Lung (tissue), 12 donors: Measurements from ENCODE around the gene C5orf52. TPM values are rescaled to one million over a fixed set of nuclear protein-coding genes. Genes with fewer than 3 reads are reported as not detected.
"Not testable (repeated sequence)": the region's sequence is repeated elsewhere in the genome, so short reads cannot be mapped to it uniquely, and the experiment has no call there.

Source experiments
- ATAC-seq: fragments of 200-7000 bp; cut with Tn5 transposase; one replicate; pipeline ENCODE4 v1.9.1; 2020; ENCODE audit warnings: moderate number of reproducible peaks; ENCODE audit not compliant: insufficient read depth, low FRiP score
- DNase-seq, 3 donors: peaks; one replicate each; pipeline ENCODE4 v3.0.0-alpha.2; 2013 to 2017
- H3K27ac ChIP-seq, 2 donors: one replicate each; pipeline ENCODE4 v1.5.1; 2013; ENCODE audit warnings: mild to moderate bottlenecking in 2 of 2, moderate library complexity in 2 of 2, control low read depth in 1 of 2, inconsistent platforms in 1 of 2, low read depth in 1 of 2, low read length in 1 of 2
- H3K27me3 ChIP-seq, 3 donors: one replicate each; pipeline ENCODE4 v1.5.1; 2013; ENCODE audit warnings: low read length in 2 of 3; ENCODE audit not compliant: control insufficient read depth in 3 of 3, insufficient read depth in 3 of 3
- H3K36me3 ChIP-seq, 4 donors: one replicate each; pipeline ENCODE4 v1.5.1; 2013; ENCODE audit warnings: low read length in 4 of 4, mild to moderate bottlenecking in 1 of 4, moderate library complexity in 1 of 4; ENCODE audit not compliant: control insufficient read depth in 4 of 4, insufficient read depth in 4 of 4
- H3K4me1 ChIP-seq, 5 donors: one replicate each; pipeline ENCODE4 v1.5.1; 2013; ENCODE audit warnings: low read length in 5 of 5, mild to moderate bottlenecking in 2 of 5, moderate library complexity in 1 of 5; ENCODE audit not compliant: control insufficient read depth in 5 of 5, insufficient read depth in 5 of 5
- H3K4me3 ChIP-seq: one replicate; pipeline ENCODE4 v1.5.1; 2013; ENCODE audit warnings: mild to moderate bottlenecking, control low read depth, moderate library complexity
- H3K9ac ChIP-seq, 2 donors: one replicate each; pipeline ENCODE4 v1.5.1; 2013; ENCODE audit warnings: low read length in 2 of 2, control low read depth in 1 of 2; ENCODE audit not compliant: insufficient read depth in 1 of 2
- H3K9me3 ChIP-seq, 4 donors: one replicate each; pipeline ENCODE4 v1.5.1; 2013; ENCODE audit warnings: low read length in 3 of 4, mild to moderate bottlenecking in 1 of 4, moderate library complexity in 1 of 4; ENCODE audit not compliant: control insufficient read depth in 4 of 4, insufficient read depth in 3 of 4
- WGBS, 2 donors: extraction: QIAGEN DNeasy Blood & Tissue Kit; methylation state at CpG; one replicate each; pipeline ENCODE4 v1.1.7; 2013; 5-methylcytosine and 5-hydroxymethylcytosine counted together
- polyA plus RNA-seq, 2 donors: library from polyadenylated mRNA; stranded (reverse); fragments of 200-250 nt; gene quantifications; one replicate each; pipeline ENCODE4 v1.2.1, GENCODE V29; 2013
- total RNA-seq, 2 donors: library from RNA; depleted of rRNA in 1 of 2; stranded (reverse); fragments of >200 nt in 1 of 2; gene quantifications; one replicate each; pipeline ENCODE4 v1.2.1, GENCODE V29; 2014 to 2021
- TF ChIP-seq, protein P1 (sequence below): IDR thresholded peaks from 2 replicates; pipeline ENCODE4 v1.5.1; 2012; ENCODE audit warnings: mild to moderate bottlenecking; ENCODE audit errors: control extremely low read depth, extremely low read depth
- donor health status: control.
- donor health status: control.
- donor health status: Bipolar disorder and iron deficiency.
- donor health status: healthy.
- donor health status: DM: yes; HTN: yes; CAD: no.

Gene C5orf52
- total and polyA plus RNA-seq, 4 donors = 0.09 TPM; not detected in 3

GRCh38 chr5:157669701-157670097 is 1.6 kb upstream of the C5orf52 start:
- TF ChIP-seq, protein P1, sequence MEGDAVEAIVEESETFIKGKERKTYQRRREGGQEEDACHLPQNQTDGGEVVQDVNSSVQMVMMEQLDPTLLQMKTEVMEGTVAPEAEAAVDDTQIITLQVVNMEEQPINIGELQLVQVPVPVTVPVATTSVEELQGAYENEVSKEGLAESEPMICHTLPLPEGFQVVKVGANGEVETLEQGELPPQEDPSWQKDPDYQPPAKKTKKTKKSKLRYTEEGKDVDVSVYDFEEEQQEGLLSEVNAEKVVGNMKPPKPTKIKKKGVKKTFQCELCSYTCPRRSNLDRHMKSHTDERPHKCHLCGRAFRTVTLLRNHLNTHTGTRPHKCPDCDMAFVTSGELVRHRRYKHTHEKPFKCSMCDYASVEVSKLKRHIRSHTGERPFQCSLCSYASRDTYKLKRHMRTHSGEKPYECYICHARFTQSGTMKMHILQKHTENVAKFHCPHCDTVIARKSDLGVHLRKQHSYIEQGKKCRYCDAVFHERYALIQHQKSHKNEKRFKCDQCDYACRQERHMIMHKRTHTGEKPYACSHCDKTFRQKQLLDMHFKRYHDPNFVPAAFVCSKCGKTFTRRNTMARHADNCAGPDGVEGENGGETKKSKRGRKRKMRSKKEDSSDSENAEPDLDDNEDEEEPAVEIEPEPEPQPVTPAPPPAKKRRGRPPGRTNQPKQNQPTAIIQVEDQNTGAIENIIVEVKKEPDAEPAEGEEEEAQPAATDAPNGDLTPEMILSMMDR = no peak
- Histone ChIP-seq H3K4me3 (no peak overlapping the region), H3K27me3 (peaks cover 0 to 23% (median 14%) of the 10 kb centered on the region in 3 donors), H3K36me3 (peaks cover 0 to 2% (median 0%) of the 10 kb centered on the region in 4 donors), H3K9ac (no peak overlapping the region), H3K4me1 (peaks cover 0 to 13% (median 0%) of the 10 kb centered on the region in 5 donors), H3K27ac (no peak overlapping the region), H3K9me3 (no peaks in the 10 kb centered on the region)
- ATAC-seq (no peak), DNase-seq (no peak)
- WGBS, 2 donors = 95 to 97% methylated on average over 6 of the region's 6 CpGs

DNA sequence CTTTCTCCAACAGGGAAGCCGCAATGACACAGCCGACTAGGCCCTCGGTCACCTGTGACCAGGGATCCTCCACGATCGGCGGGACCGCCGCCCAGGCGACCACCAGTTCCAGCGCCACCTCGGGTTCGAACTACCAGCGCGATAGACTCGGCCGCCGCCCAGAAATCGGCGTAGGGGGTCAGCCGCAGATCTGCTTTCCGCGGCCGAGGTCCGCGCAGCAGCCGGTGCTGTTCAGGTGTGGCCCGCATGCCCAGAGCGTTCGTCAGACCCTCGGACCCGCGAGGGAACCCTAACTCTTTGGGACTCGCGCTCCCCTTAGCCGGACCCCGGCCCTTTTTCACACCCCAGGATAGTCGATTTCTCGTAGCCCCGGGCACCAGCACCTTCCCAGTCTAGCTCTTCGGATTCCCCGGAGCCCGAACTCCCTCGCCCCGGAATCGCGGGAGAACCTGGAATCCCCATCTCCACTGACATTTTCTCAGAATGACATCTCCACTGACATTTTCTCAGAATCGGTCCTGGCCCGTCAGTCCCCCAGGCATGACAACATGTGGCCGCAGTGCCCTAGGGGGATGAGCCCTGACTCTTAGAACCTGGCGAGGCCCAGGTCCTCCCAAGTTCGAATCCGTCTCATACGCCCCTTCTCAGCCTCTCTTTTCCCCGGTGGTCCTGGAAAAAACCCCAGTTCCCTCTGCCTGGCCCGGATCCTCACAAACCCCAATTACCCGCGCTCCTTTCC is 428 bp downstream of the C5orf52 start:
- Histone ChIP-seq H3K27ac (no peak overlapping the region), H3K4me3 (no peak overlapping the region), H3K9me3 (no peaks in the 10 kb centered on the region), H3K9ac (no peak overlapping the region), H3K27me3 (peaks cover 0 to 23% (median 14%) of the 10 kb centered on the region in 3 donors), H3K36me3 (peaks cover 0 to 1% (median 0%) of the 10 kb centered on the region in 4 donors), H3K4me1 (peaks cover 0 to 13% (median 0%) of the 10 kb centered on the region in 5 donors)
- DNase-seq (no peak), ATAC-seq (no peak)
- WGBS, 2 donors = 33 to 36% methylated on average over 56 to 57 of the region's 57 CpGs
- TF ChIP-seq, protein P1 = no peak

DNA sequence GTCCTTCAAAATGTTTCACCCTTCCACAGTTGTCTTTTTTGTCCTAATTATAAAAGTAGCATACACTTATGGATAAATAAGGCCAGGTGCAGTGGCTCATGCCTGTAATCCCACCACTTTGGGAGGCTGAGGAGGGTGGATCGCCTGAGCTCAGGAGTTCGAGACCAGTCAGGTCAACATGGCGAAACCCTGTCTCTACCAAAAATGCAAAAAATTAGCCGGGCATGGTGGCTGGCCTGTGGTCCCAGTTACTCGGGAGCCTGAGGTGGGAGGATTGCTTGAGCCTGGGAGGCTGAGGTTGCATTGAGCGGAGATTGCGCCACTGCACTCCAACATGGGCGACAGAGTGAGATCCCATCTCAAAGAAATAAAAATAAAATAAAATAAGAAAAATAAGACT is 1.6 kb downstream of the C5orf52 start:
- TF ChIP-seq, protein P1 = no peak
- Histone ChIP-seq H3K27ac (no peak overlapping the region), H3K4me3 (no peak overlapping the region), H3K9ac (no peak overlapping the region), H3K27me3 (peaks cover 0 to 23% (median 14%) of the 10 kb centered on the region in 3 donors), H3K4me1 (peaks cover 0 to 13% (median 0%) of the 10 kb centered on the region in 5 donors), H3K9me3 (no peaks in the 10 kb centered on the region), H3K36me3 (no peaks in the 10 kb centered on the region)
- no peak for ATAC-seq
- no peak for DNase-seq
- WGBS, 2 donors = 94 to 95% methylated on average over 8 of the region's 8 CpGs

DNA sequence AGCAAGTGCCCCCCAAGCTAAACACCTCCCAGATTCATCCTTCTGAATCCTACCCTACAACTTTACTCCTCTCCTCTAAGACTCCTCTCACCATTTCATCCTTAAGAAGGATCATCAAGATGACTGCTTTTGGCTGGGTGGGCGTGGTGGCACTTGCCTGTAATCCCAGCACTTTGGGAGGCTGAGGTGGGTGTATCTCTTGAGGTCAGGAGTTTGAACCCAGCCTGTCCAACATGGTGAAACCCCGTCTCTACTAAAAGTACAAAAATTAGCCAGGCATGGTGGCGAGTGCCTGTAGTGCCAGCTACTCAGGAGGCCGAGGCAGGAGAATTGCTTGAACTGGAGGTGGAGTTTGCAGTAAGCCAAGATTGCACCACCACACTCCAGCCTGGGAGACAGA is 3.0 kb downstream of the C5orf52 start:
- not testable (repeated sequence) for H3K9ac ChIP-seq, H3K4me3 ChIP-seq, H3K36me3 ChIP-seq, DNase-seq, H3K9me3 ChIP-seq, ATAC-seq, H3K27ac ChIP-seq
- H3K4me1 ChIP-seq = peaks cover 0 to 13% (median 0%) of the 10 kb centered on the region in 5 donors
- peaks cover 0 to 23% (median 14%) of the 10 kb centered on the region in 3 donors for H3K27me3 ChIP-seq
- 93 to 95% methylated on average over 4 of the region's 4 CpGs for WGBS, 2 donors
